Ishikawa (cell line): Measurements from ENCODE around the gene CCNK.

Source experiments
- CEBPB ChIP-seq: IDR thresholded peaks from 2 replicates; pipeline ENCODE4 v1.6.1; 2012
- CREB1 ChIP-seq: IDR thresholded peaks from 2 replicates; pipeline ENCODE4 v1.6.1; 2012; ENCODE audit warnings: low read depth
- EGR1 ChIP-seq: IDR thresholded peaks from 2 replicates; pipeline ENCODE4 v1.6.1; 2012
- EP300 ChIP-seq: IDR thresholded peaks from 2 replicates; pipeline ENCODE4 v1.6.1; 2012; ENCODE audit warnings: borderline replicate concordance
- FOXM1 ChIP-seq: IDR thresholded peaks from 2 replicates; pipeline ENCODE4 v1.6.1; 2012; ENCODE audit warnings: low read depth, borderline replicate concordance
- MAX ChIP-seq: IDR thresholded peaks from 2 replicates; pipeline ENCODE4 v1.6.1; 2012
- NFIC ChIP-seq: IDR thresholded peaks from 2 replicates; pipeline ENCODE4 v1.6.1; 2012
- RAD21 ChIP-seq: IDR thresholded peaks from 2 replicates; pipeline ENCODE4 v1.6.1; 2012; ENCODE audit warnings: low read depth
- TAF1 ChIP-seq: IDR thresholded peaks from 2 replicates; pipeline ENCODE4 v1.6.1; 2012; ENCODE audit warnings: low read depth, mild to moderate bottlenecking
- TCF12 ChIP-seq: IDR thresholded peaks from 2 replicates; pipeline ENCODE4 v1.6.1; 2012; ENCODE audit warnings: low read depth
- TEAD4 ChIP-seq: IDR thresholded peaks from 2 replicates; pipeline ENCODE4 v1.6.1; 2012
- USF1 ChIP-seq: IDR thresholded peaks from 2 replicates; pipeline ENCODE4 v1.6.1; 2012
- YY1 ChIP-seq: IDR thresholded peaks from 2 replicates; pipeline ENCODE4 v1.6.1; 2012; ENCODE audit warnings: low read depth
- ZBTB7A ChIP-seq: IDR thresholded peaks from 2 replicates; pipeline ENCODE4 v1.6.1; 2012; ENCODE audit warnings: low read depth
- TF ChIP-seq, protein P1 (sequence below): IDR thresholded peaks from 2 replicates; pipeline ENCODE4 v1.6.1; 2012; ENCODE audit warnings: low read depth, mild to moderate bottlenecking

The CCNK gene

GRCh38 chr14:99472937-99473336 is 8.3 kb upstream of the CCNK start:
- no peak for TF ChIP-seq EP300
- no peak for TF ChIP-seq TEAD4
- no peak for TF ChIP-seq NFIC
- no peak for TF ChIP-seq FOXM1
- no peak for TF ChIP-seq YY1
- no peak for TF ChIP-seq EGR1
- TF ChIP-seq, protein P1, sequence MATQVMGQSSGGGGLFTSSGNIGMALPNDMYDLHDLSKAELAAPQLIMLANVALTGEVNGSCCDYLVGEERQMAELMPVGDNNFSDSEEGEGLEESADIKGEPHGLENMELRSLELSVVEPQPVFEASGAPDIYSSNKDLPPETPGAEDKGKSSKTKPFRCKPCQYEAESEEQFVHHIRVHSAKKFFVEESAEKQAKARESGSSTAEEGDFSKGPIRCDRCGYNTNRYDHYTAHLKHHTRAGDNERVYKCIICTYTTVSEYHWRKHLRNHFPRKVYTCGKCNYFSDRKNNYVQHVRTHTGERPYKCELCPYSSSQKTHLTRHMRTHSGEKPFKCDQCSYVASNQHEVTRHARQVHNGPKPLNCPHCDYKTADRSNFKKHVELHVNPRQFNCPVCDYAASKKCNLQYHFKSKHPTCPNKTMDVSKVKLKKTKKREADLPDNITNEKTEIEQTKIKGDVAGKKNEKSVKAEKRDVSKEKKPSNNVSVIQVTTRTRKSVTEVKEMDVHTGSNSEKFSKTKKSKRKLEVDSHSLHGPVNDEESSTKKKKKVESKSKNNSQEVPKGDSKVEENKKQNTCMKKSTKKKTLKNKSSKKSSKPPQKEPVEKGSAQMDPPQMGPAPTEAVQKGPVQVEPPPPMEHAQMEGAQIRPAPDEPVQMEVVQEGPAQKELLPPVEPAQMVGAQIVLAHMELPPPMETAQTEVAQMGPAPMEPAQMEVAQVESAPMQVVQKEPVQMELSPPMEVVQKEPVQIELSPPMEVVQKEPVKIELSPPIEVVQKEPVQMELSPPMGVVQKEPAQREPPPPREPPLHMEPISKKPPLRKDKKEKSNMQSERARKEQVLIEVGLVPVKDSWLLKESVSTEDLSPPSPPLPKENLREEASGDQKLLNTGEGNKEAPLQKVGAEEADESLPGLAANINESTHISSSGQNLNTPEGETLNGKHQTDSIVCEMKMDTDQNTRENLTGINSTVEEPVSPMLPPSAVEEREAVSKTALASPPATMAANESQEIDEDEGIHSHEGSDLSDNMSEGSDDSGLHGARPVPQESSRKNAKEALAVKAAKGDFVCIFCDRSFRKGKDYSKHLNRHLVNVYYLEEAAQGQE, result no peak
- no peak for TF ChIP-seq TAF1

DNA sequence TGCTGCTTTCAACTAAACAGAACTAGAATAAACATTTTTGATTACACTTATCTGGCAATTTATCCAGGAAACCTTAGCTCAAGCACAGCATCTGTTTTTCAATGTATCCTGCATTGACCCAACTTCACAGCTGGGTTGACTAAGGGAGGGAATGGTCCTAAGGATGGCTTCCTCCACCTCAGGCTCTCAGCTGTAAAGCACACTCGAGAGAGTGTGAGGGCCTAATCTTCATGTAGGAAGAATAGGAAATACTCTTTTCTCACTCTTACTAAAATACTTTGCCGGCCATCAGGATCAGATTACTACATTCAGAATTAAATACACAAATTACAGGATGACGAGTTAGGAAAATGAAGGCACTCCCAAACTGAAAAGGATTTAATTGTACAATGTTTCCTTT is 7.8 kb upstream of the CCNK start:
- TF ChIP-seq CEBPB (no peak), YY1 (no peak), ZBTB7A (no peak), CREB1 (no peak), EP300 (no peak), TEAD4 (no peak), EGR1 (no peak), TAF1 (no peak), MAX (no peak), TCF12 (no peak)
- TF ChIP-seq, protein P1, result no peak

- TF ChIP-seq TEAD4, result no peak
Observed at GRCh38 chr14:99475179-99475578, 6.0 kb upstream of the CCNK start.

DNA sequence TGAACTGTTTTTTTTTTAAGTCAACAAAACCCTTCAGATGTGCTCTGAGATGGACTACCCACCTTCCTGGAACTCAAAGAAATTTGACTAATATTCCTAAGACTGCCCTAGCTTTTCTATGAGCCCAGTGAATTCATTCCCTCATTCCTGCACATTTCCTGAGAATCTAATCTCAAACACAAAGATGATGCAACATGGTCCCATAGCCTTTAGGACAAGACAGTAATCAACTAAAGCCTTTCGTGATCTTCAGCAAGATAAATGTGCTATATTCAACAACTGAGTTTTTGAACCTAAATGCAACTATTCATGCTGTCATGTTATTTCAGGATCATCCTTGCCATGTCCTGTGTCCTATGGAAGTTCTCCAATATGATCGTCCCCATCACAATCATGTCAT is 5.5 kb upstream of the CCNK start:
- TF ChIP-seq EGR1 (no peak), CEBPB (no peak), CREB1 (no peak), FOXM1 (no peak), RAD21 (no peak), MAX (no peak), EP300 (no peak), NFIC (no peak), TEAD4 (no peak)
- TF ChIP-seq, protein P1, result no peak

DNA sequence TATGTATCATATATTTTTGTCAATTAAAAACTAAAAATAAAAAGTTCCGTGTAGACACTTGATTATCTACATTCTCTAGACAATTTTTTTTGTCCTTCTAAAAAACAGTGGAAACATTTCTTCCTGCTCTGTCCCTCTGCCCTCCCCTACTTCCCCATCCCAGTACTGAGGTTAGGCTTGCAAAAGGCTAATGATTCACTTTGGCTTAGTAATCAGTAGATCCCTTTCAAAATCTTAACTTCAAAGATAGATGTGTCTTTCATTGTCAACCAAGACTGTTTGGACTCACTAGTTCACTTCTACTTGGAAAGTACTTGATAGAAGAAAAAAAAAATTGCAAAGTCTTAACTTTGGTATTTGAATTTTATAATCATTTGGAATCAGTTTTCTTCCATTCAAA is 4.3 kb upstream of the CCNK start:
- TF ChIP-seq NFIC (no peak), YY1 (no peak), EP300 (no peak), MAX (no peak), CEBPB (no peak), TCF12 (no peak), TEAD4 (no peak), FOXM1 (no peak), EGR1 (no peak)

- TF ChIP-seq TAF1 (no peak), EGR1 (no peak), YY1 (no peak), NFIC (no peak), CEBPB (no peak), EP300 (no peak), CREB1 (no peak), TCF12 (no peak), USF1 (no peak), ZBTB7A (no peak), MAX (no peak)
- TF ChIP-seq, protein P1, result no peak
Observed at GRCh38 chr14:99478128-99478527, 3.1 kb upstream of the CCNK start.
